Upper lobe of left lung (tissue), 4 donors: ENCODE measurements around the gene CDKAL1.

Source experiments
- EP300 ChIP-seq, 4 donors: sonication (generic); formaldehyde crosslinking; IDR thresholded peaks; one replicate each; pipeline ENCODE4 v1.5.1; 2017; ENCODE audit warnings: antibody characterized with exemption in 4 of 4, control low read depth in 2 of 4
- TF ChIP-seq, protein P1 (sequence below), 6 experiments: fragments of 450-650 bp in 4 of 6; fragments of 200-600 bp in 2 of 6; sonication (generic) in 2 of 6; IDR thresholded peaks; one replicate each; pipeline ENCODE4 v1.5.1; 2016 to 2019; ENCODE audit warnings: antibody characterized with exemption in 6 of 6

DNA sequence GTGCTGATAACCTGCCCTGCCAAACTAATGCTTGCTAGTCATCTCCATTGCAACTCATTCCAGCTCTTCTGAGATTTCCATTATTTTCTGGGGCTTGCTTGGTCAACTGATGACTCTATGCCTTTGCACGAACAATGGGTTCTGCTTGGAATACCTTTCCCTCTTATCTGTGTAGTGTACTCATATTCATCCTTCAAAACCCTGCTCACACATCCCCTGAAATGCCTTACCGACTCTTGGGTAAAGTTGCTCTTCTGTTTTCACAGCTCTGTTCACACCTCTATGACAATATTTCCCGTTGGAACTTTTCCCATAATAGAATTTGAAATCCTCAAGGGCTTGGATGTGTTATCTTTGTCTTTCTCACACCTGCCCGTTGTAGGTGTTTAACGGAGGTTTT is 728.2 kb downstream of the CDKAL1 start:
- no peak for TF ChIP-seq EP300 (IDR thresholded peaks at IDR 0.05)
- TF ChIP-seq, protein P1, sequence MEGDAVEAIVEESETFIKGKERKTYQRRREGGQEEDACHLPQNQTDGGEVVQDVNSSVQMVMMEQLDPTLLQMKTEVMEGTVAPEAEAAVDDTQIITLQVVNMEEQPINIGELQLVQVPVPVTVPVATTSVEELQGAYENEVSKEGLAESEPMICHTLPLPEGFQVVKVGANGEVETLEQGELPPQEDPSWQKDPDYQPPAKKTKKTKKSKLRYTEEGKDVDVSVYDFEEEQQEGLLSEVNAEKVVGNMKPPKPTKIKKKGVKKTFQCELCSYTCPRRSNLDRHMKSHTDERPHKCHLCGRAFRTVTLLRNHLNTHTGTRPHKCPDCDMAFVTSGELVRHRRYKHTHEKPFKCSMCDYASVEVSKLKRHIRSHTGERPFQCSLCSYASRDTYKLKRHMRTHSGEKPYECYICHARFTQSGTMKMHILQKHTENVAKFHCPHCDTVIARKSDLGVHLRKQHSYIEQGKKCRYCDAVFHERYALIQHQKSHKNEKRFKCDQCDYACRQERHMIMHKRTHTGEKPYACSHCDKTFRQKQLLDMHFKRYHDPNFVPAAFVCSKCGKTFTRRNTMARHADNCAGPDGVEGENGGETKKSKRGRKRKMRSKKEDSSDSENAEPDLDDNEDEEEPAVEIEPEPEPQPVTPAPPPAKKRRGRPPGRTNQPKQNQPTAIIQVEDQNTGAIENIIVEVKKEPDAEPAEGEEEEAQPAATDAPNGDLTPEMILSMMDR (IDR thresholded peaks at IDR 0.05): no peak
